Measurements from ENCODE around the gene LRCH1. TPM values are rescaled to one million over a fixed set of nuclear protein-coding genes. Genes with fewer than 3 reads are reported as not detected.

The LRCH1 gene
- total RNA-seq, 6 experiments from 2014 or later: 11.3 to 13.9 (median 12.5) TPM

DNA sequence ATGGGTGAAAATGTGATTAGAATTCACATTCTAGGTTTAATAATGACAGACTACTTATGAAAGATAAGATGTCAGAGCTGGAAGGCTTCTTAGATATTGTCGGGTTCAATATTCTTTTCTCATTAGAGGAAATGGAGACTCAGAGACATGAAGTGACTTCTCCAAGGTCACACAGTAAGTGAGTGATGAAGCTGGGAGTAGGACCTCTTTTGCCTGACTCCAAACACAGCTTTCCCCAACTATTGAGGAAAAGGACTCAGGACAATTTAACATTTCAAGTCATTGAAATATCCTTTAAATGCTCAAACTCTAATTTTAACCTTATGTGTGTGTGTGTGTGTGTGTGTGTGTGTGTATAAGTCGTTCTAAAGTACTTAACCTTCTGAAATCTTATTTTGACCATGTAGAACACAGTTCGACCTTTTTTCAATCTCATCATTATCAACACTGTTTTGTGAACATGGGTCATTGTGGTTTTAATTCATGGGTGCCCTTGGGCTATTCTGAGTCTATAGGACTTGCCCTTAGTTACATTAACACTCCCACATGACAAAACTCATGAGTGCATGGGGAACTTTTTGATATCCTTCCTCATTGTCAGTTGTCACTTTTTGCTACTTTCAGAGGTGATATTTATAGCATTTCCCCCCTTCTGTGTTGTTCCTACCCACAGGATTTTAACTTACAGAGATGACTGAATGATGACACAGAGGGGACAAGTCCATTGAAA lies 53.0 kb downstream of the LRCH1 start:
- TF ChIP-seq, protein P1, sequence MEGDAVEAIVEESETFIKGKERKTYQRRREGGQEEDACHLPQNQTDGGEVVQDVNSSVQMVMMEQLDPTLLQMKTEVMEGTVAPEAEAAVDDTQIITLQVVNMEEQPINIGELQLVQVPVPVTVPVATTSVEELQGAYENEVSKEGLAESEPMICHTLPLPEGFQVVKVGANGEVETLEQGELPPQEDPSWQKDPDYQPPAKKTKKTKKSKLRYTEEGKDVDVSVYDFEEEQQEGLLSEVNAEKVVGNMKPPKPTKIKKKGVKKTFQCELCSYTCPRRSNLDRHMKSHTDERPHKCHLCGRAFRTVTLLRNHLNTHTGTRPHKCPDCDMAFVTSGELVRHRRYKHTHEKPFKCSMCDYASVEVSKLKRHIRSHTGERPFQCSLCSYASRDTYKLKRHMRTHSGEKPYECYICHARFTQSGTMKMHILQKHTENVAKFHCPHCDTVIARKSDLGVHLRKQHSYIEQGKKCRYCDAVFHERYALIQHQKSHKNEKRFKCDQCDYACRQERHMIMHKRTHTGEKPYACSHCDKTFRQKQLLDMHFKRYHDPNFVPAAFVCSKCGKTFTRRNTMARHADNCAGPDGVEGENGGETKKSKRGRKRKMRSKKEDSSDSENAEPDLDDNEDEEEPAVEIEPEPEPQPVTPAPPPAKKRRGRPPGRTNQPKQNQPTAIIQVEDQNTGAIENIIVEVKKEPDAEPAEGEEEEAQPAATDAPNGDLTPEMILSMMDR (IDR thresholded peaks at IDR 0.05): no peak
- Mint-ChIP-seq H3K4me1 (ENCODE audit: low read depth) (peaks cover 56% of the 10 kb centered on the region), H3K27ac (no peak overlapping the region), H3K4me3 (no peak overlapping the region), H3K36me3 (ENCODE audit: low read depth) (no peaks in the 10 kb centered on the region), H3K27me3 (ENCODE audit: insufficient read depth) (no peaks in the 10 kb centered on the region), H3K9me3 (no peaks in the 10 kb centered on the region)
- DNase-seq: no peak

DNA sequence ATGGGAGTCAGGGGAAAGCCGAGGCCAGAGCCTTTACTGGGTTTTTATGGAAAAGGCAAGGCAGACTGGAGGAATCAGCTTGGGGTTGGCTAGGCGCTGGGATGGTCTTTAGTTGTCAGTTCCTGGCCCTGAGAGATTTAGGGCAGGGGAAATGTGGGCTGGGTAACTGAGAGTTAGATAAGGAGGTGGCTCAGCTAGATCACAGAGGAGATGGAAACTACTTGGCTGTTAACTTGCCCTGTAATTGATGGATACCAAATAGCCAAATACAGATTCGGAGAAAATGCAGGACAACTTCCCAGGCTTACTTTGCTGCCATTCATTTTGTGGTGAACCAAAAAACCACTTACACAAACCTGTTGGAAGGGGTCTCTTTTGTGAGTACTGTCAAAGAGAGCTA lies 54.0 kb downstream of the LRCH1 start:
- peak overlapping the region; percentile 42; the same call in 1 of the 2 replicates for H3K27ac Mint-ChIP-seq

DNA sequence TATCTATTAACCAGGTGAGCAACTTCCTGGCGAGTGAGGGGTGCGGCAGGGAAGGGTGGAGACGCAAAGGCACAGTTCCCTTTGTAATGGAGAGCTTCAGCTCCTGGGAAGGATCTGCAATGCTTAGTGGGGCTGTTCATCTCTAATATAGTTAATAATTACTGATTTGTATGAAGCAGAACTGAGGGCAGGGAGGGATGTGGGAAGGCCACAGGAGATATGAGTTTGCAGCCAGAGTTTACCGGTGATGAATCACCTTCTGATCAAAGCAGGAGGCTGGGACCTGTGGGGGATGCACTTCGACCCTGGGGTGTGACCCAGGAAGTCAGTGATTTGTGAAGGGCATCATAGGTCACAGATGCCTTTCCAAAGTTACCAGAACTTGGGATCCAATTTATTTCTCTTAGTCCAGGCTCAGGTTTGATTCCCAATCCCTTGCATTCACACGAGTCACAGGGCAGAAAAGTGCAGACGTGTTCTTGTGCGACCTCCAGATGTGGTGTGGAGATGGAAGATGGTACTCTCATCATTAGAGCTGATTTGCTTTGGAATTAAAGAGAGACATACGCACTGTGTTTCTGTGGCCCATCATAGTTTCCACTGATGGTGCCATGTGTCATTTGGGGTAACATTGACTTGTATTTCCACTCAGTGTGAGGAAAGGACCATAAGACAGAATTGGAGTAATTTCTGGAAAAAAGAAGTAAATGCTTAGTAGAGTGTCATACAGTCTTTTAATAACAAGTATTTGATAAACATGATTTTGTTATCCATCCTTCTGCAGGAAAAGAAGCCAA lies 55.0 kb downstream of the LRCH1 start:
- H3K27ac Mint-ChIP-seq: peak overlapping the region; percentile 17; the same call in 1 of the 2 replicates
- no peak for DNase-seq
- TF ChIP-seq, protein P1 (IDR thresholded peaks at IDR 0.05): no peak
- H3K27me3 Mint-ChIP-seq (ENCODE audit: insufficient read depth): no peaks in the 10 kb centered on the region
- no peaks in the 10 kb centered on the region for H3K36me3 Mint-ChIP-seq (ENCODE audit: low read depth)
- no peaks in the 10 kb centered on the region for H3K9me3 Mint-ChIP-seq
- H3K4me1 Mint-ChIP-seq (ENCODE audit: low read depth): peaks cover 51% of the 10 kb centered on the region
- H3K4me3 Mint-ChIP-seq: no peak overlapping the region

More for the DNA sequence above, 54.0 kb downstream of the LRCH1 start:
- TF ChIP-seq, protein P1 (IDR thresholded peaks at IDR 0.05): no peak
- Mint-ChIP-seq H3K4me3 (no peak overlapping the region), H3K9me3 (no peaks in the 10 kb centered on the region), H3K36me3 (ENCODE audit: low read depth) (no peaks in the 10 kb centered on the region), H3K27me3 (ENCODE audit: insufficient read depth) (no peaks in the 10 kb centered on the region), H3K4me1 (ENCODE audit: low read depth) (peaks cover 54% of the 10 kb centered on the region)
- no peak for DNase-seq

DNA sequence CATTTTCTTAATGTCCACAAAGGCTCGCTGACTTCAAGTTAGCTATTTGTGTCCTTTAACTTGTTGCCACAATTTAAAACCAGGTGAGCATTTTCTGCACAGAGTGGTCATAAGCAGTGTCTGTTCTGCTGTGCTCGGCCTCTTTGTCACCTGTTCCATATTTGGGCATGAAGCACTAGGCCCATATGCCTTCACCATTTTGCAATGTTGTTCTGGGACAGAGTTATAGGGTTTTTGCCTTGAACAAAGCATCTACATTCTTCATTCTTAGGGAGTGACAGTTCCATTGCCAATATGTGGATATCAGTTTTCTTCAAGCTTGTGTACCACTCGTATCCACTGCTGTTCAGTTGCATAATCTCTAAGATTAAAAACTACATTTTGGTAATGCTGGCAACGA lies 56.1 kb downstream of the LRCH1 start:
- Mint-ChIP-seq H3K27ac (no peak overlapping the region), H3K36me3 (ENCODE audit: low read depth) (no peaks in the 10 kb centered on the region), H3K27me3 (ENCODE audit: insufficient read depth) (no peaks in the 10 kb centered on the region), H3K4me1 (ENCODE audit: low read depth) (peaks cover 46% of the 10 kb centered on the region), H3K4me3 (no peak overlapping the region), H3K9me3 (no peaks in the 10 kb centered on the region)
- DNase-seq: no peak
- TF ChIP-seq, protein P1 (IDR thresholded peaks at IDR 0.05): no peak

DNA sequence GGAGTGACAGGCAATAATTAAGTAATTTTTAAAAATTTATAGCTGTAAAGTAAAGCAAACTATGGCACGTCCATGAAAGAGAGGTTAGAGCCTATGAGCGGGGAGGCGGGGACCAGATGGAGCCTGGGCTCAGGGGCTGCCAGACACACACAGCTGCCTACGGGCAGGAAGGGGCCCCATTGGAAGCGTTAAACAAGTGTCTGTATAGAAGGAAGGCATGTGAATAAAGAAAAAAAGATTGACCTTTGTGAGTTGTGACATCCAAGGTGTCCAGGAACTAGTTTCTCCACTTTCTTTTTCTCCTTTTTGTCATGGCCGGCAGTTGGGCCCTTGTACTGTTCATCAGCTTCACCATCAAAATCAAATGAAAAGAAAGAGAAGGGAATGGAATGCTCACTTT lies 56.8 kb downstream of the LRCH1 start:
- Mint-ChIP-seq H3K4me3 (no peak overlapping the region), H3K4me1 (ENCODE audit: low read depth) (peaks cover 47% of the 10 kb centered on the region), H3K27ac (no peak overlapping the region), H3K36me3 (ENCODE audit: low read depth) (no peaks in the 10 kb centered on the region), H3K27me3 (ENCODE audit: insufficient read depth) (no peaks in the 10 kb centered on the region), H3K9me3 (no peaks in the 10 kb centered on the region)
- DNase-seq: no peak
- TF ChIP-seq, protein P1 (IDR thresholded peaks at IDR 0.05): no peak
